HG03469 (cell line): Measurements from ENCODE around the gene ZNF627.
A peak's percentile ranks its signal among the peaks of the same experiment; 100 is the strongest.
"Not testable (repeated sequence)": the region's sequence is repeated elsewhere in the genome, so short reads cannot be mapped to it uniquely, and the experiment has no call there.

Source experiments
- ATAC-seq: cut with Tn5 transposase; IDR thresholded peaks from one replicate; pipeline ENCODE4 v1.9.1; 2021; ENCODE audit warnings: mild to moderate bottlenecking, moderate library complexity, moderate number of reproducible peaks; ENCODE audit not compliant: unreplicated experiment

Gene ZNF627

GRCh38 chr19:11573763-11574162 is 23.5 kb upstream of the ZNF627 start:
- ATAC-seq = not testable (repeated sequence)

GRCh38 chr19:11574689-11575088 is 22.6 kb upstream of the ZNF627 start:
- ATAC-seq = no peak

DNA sequence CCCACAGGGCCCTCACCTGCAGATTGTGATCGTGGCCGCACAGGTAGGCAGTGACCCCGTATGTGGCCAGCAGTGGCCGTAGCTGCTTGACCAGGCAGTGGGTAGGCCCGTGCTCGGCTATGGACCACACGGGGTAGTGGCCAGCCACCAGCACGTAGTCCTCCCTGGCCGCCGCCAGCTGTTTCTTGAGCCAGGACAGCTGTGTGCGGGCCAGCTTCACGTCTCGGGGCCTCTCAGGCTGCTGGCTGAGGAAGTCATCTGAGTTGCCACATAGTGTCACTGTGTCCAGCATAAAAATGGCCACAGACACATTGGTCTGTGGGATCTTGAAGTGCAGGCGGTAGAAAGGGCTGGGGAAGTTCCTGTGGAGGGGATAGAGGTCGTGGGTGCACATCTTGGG is 21.1 kb upstream of the ZNF627 start:
- ATAC-seq = no peak

GRCh38 chr19:11577451-11578257 is 19.6 kb upstream of the ZNF627 start, which contains the start of gene ACP5:
Gene ACP5, minus strand, starts transcription at chr19:11577645. Its CDS starts 328 bp downstream, at chr19:11577317.
- ATAC-seq = no peak

- ATAC-seq = no peak
These were observed 18.8 kb upstream of the ZNF627 start for GRCh38 chr19:11578258-11579142.

- ATAC-seq = no peak
These were observed 17.2 kb upstream of the ZNF627 start for GRCh38 chr19:11580116-11580515.

- peak; percentile 54 for ATAC-seq
These were observed 15.5 kb upstream of the ZNF627 start for GRCh38 chr19:11581740-11582139.

DNA sequence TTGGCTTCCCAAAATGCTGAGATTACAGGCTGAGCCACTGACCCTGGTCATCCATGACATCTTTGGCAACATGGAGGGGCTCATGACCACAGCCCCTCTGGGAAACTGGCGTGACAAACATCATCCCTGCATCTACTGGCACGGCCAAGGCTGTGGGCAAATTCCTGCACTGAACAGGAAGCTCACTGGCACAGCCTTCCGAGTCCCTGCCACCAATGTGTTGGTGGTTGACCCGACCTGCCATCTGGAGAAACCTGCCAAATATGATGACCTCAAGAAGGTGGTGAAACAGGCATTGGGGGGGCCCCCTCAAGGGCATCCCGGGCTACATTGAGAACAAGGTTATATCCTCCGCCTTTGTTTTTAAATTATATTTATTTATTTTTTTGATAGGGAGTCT is 11.0 kb upstream of the ZNF627 start:
- no peak for ATAC-seq

- no peak for ATAC-seq
These were observed 9.8 kb upstream of the ZNF627 start for GRCh38 chr19:11587302-11587974.

- ATAC-seq = no peak
These were observed 9.2 kb upstream of the ZNF627 start for GRCh38 chr19:11587975-11588631.

DNA sequence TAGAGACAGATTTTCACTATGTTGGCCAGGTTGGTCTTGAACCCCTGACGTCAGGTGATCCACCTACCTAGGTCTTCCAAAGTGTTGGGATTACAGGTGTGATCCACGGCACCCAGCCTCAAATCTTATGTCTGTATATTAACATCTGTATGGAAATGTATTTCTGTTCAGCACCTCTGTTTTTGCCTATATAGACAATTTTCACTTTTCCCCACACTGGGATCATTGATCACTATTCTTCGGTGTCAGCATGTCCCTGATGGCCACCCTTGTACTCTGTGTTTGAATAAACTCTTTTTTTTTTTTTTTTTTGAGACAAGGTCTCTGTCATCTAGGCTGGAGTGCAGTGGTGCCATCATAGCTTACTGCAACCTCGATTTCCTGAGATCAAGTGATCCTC is 3.2 kb upstream of the ZNF627 start:
- no peak for ATAC-seq

DNA sequence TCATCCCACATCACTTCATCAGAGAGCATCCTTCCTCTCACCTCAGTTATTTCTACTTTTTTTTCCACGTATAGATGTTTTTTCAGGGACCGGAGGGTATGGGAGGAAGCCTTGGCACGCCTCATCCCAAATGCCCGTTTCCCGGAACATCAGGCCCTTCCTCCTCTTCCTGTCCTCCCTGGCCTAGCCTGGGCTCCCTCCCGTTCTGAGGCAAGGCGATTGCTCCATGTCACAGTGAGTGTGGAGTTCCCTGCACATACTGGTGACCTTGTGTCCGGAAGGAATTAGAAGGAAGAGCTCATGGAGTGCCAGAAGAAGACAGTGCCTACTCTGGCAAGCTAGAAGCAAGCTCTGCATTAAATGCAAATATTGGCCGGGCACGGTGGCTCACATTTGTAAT is 1.1 kb upstream of the ZNF627 start:
- no peak for ATAC-seq

DNA sequence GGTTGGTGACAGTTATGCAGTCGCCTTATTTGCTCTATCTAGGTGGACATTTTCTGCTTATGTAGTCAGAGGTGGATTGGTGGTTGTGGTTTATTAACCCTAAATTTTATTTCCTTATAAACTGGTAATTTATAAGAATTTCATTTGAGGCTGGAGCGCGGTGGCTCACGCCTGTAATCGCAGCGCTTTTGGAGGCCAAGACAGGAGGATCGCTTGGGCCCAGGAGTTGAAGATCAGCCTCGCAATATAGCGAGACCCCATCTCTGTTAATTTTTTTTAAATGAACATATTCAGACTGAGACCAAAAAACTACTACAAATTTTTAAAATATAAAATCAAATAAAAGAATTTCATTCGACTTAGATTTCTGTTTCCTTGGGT is 810 bp downstream of the ZNF627 start:
- no peak for ATAC-seq

DNA sequence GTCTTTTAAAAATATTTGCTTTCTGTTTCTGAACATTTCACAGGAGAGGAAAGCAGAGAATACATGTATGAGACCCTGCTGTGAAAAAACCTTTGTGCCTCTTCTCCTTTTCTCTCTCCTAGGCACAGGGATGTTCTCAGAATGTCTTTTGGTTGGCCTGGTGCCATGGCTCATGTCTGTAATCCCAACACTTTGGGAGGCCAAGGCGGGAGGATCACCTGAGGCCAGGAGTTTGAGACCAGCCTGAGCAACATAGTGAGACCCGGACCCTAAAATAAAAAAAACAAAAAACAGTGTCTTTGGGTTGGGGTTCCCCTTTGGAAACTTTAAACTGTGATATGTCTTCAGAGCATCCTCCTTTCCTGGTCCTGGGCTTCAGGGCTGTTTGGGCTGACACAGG is 1.5 kb downstream of the ZNF627 start:
- ATAC-seq = no peak

GRCh38 chr19:11599704-11600103 is 2.4 kb downstream of the ZNF627 start:
- not testable (repeated sequence) for ATAC-seq

DNA sequence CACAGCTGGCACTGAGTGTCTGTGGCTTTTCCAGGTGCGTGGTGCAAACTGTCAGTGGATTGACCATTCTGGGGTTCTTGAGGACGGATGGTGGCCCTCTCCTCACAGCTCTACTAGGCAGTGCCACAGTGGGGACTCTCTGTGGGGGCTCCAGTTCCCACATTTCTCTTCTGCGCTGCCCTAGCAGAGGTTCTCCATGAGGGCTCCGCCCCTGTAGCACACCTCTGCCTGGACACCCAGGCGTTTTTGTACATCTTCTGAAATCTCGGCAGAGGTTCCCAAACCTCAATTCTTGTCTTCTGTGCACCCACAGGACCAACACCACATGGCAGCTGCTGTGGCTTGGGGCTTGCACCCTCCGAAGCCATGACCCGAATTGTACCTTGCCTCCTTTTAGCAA is 9.2 kb downstream of the ZNF627 start:
- no peak for ATAC-seq

- no peak for ATAC-seq
These were observed 14.4 kb downstream of the ZNF627 start for GRCh38 chr19:11611730-11612129.

DNA sequence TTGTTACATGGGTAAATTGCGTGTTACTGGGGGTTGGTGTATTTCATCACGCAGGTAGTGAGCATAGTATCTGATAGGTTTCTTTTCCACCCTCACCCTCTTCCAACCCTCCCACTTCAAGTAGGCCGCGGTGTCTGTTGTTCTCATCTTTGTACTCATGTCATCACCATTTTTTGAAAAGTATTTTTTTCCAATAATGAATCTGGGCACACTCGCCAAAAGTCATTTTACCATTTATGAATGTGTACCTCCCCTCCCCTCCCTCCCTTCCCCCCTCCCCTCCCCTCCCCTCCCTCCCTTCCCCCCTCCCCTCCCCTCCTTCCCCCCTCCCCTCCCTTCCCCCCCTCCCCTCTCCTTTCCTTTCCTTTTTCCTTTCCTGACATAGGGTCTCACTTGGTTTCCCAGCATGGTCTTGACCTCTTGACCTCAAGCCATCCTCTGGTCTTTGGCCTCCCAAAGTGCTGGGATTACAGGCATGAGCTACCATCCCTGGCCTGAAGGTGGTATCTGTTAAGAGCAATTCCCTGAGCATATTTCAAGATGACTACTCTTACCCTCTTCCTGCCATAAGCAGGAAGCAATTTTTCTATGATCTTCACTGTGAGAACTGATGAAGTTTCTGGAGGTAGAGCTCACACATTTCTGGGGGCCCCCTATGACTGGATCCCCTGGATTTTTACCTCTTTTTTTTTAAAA is 15.7 kb downstream of the ZNF627 start:
- no peak for ATAC-seq

DNA sequence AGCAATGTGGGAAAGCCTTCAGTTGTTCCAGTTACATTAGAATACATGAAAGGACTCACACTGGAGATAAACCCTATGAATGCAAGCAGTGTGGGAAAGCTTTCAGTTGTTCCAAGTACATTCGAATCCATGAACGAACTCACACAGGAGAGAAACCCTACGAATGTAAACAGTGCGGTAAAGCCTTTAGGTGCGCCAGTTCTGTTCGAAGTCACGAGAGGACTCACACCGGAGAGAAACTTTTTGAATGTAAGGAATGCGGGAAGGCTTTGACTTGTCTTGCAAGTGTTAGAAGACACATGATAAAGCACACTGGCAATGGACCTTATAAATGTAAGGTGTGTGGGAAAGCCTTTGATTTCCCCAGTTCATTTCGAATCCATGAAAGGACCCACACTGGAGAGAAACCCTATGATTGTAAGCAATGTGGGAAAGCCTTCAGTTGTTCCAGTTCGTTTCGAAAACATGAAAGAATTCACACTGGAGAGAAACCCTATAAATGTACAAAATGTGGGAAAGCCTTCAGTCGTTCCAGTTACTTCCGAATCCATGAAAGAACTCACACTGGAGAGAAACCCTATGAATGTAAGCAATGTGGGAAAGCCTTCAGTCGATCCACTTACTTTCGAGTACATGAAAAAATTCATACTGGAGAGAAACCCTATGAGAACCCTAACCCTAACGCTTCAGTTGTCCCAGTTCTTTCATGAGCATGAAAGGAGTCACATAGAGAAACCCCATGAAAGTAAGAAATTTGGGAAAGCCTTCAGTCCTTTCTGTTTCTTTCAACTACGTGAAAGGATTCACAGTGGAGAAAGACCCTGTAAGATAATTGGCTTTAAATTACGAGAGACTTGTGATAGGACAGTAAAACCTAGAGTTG is 20.1 kb downstream of the ZNF627 start:
- no peak for ATAC-seq
